ENCODE measurements around the gene GTF2H2.
"Not testable (repeated sequence)": the region's sequence is repeated elsewhere in the genome, so short reads cannot be mapped to it uniquely, and the experiment has no call there.

GTF2H2 gene

DNA sequence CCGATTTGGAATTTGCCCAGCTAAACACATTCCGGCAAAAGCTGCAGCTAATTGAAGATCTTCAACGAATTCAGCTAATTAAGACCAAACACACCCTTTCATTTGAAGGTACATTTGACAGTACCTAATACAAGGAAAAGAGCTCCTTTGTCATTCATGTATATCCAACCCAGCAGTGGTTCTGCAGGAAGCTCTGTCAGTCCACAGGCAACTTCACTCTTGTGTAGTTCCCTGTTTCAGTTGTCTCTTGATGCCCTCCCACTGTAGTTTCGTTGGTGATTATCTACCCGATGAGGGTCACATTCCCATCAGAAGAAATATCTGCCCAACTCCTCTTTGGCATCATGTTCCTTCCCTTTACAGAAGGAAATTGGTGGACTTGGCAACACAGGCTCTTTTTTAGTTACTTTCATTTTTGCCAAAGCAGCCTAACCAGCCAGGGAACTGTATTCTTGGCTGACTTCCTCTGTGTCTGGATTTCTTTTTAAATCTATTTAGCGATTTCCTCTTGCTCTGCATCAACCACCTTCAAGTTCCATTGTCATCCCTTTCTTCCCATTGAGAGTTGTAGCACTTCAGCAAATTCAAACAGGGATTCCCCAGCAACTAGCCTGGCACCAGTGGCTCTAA lies 49.0 kb downstream of the GTF2H2 start:
- not testable (repeated sequence) for DNase-seq (ENCODE audit: low read depth); H3K4me3 ChIP-seq (ENCODE audit: control insufficient read depth, low read depth, low read length)

DNA sequence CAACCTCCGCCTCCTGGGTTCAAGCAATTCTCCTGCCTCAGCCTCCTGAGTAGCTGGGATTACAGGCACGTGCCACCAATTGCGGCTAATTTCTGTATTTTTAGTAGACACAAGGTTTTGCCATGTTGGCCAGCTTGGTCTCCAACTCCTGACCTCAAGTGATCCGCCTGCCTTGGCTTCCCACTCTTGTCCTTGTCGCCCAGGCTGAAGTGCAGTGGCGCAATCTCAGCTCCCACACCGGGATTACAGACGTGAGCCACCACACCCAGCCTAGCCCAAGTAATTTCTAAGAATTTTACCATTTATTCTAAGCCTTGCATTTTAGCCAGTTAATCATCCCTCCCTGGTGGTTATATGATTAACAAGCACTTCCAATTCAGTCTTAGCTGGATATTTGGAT lies 53.3 kb downstream of the GTF2H2 start:
- TF ChIP-seq, protein P1, sequence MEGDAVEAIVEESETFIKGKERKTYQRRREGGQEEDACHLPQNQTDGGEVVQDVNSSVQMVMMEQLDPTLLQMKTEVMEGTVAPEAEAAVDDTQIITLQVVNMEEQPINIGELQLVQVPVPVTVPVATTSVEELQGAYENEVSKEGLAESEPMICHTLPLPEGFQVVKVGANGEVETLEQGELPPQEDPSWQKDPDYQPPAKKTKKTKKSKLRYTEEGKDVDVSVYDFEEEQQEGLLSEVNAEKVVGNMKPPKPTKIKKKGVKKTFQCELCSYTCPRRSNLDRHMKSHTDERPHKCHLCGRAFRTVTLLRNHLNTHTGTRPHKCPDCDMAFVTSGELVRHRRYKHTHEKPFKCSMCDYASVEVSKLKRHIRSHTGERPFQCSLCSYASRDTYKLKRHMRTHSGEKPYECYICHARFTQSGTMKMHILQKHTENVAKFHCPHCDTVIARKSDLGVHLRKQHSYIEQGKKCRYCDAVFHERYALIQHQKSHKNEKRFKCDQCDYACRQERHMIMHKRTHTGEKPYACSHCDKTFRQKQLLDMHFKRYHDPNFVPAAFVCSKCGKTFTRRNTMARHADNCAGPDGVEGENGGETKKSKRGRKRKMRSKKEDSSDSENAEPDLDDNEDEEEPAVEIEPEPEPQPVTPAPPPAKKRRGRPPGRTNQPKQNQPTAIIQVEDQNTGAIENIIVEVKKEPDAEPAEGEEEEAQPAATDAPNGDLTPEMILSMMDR (IDR thresholded peaks at IDR 0.05; ENCODE audit: control insufficient read depth, insufficient read depth, low read depth, low read length, missing control alignments): no peak
- DNase-seq (ENCODE audit: low read depth): no peak
- H3K4me3 ChIP-seq (ENCODE audit: control insufficient read depth, low read depth, low read length): no peak overlapping the region

DNA sequence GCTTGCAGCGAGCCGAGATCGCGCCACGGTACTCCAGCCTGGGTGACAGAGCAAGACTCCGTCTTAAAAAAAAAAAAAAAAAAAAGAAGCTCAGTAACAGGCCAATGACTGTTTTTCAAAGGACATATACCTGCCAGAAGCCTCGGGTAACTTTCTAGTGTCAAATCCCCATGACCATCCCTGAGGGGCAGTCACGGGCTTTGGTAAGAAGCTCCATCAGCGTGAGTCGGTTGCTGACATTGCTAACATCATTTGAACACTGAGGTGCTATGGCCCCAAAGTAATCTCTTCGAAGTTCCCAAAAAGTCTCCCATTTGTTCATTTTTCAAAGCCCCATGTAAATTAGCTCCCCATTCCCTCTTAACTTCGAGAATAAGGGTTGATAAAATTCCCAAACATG lies 53.9 kb downstream of the GTF2H2 start:
- no peak overlapping the region for H3K4me3 ChIP-seq (ENCODE audit: control insufficient read depth, low read depth, low read length)
- no peak for DNase-seq (ENCODE audit: low read depth)
- TF ChIP-seq, protein P1 (IDR thresholded peaks at IDR 0.05; ENCODE audit: control insufficient read depth, insufficient read depth, low read depth, low read length, missing control alignments): no peak

DNA sequence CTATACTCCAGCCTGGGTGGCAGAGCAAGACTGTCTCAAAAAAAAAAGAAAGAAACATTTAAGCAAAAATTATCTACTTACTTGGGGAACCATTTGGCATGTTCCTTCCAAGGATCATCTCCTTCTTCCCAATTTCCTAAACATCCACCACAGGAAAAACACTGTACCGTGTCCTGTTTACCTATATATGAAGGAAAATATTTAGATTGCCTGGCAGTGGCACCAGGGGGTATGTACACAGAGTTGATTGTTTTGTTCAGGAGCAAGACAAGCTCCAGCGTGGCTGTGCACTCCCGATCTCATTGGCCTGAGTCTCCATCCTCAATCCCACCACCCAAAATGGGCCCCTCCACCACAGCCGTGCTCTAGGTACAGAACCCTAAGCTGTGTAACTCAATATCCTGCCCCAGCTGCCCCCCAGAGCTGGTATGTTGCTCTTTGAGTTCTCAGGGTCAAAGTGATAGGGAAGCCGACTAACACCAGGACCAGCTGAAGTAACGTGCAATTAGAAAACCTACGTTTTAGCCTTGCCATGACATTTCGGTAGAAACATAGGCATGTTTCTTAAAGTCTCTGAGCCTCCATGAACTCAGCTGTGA lies 56.2 kb downstream of the GTF2H2 start:
- TF ChIP-seq, protein P1 (IDR thresholded peaks at IDR 0.05; ENCODE audit: control insufficient read depth, insufficient read depth, low read depth, low read length, missing control alignments): no peak
- H3K4me3 ChIP-seq (ENCODE audit: control insufficient read depth, low read depth, low read length): no peak overlapping the region
- DNase-seq (ENCODE audit: low read depth): no peak

DNA sequence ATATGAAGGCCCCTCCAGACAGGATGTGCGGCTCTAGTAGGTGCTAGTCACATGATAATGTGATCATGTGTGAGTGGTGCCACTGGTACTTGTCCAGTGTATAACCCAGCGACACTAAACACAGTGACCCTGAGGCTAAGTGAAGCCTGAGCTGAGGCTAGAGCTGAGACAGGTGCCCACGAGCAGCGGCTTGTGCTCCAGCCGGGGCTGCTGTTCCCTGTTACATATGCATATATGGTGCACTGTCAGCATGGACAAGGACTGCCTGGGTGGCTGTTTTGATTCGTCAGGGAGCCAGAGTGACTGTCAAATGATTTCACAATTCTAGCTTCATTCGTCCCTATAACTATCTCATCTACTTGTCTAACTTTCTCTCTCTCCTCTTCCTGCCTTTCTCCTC lies 60.5 kb downstream of the GTF2H2 start:
- not testable (repeated sequence) for DNase-seq (ENCODE audit: low read depth); H3K4me3 ChIP-seq (ENCODE audit: control insufficient read depth, low read depth, low read length)

Data from AG09309 (cell line).